ENCODE results near the gene TMCC3. TPM values are rescaled to one million over a fixed set of nuclear protein-coding genes. Genes with fewer than 3 reads are reported as not detected.

Gene TMCC3
- total RNA-seq, 1 donor, result 0.72 TPM

DNA sequence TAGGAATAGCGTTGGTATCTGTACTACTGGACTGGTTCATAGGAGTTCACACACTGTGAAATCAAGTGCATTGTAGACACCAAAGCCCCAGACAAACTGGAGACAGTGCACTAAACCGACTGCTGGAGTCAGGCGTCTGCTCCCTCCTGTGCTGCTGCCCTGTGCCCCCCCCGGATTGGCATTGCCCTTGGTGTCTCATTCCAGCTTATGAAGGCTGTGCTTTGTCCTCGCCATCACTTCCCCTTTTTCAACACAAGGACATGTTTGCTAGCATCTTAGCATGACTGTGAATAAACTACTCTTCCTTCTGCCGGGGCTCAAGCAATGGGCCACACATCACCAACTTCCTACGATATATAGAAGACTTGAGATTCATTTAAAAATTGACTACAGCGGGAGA is 84.0 kb downstream of the TMCC3 start:
- no peak for DNase-seq (ENCODE audit: low read depth)
- H3K4me3 ChIP-seq (ENCODE audit: low read depth, low read length), result no peak overlapping the region
- TF ChIP-seq, protein P1, sequence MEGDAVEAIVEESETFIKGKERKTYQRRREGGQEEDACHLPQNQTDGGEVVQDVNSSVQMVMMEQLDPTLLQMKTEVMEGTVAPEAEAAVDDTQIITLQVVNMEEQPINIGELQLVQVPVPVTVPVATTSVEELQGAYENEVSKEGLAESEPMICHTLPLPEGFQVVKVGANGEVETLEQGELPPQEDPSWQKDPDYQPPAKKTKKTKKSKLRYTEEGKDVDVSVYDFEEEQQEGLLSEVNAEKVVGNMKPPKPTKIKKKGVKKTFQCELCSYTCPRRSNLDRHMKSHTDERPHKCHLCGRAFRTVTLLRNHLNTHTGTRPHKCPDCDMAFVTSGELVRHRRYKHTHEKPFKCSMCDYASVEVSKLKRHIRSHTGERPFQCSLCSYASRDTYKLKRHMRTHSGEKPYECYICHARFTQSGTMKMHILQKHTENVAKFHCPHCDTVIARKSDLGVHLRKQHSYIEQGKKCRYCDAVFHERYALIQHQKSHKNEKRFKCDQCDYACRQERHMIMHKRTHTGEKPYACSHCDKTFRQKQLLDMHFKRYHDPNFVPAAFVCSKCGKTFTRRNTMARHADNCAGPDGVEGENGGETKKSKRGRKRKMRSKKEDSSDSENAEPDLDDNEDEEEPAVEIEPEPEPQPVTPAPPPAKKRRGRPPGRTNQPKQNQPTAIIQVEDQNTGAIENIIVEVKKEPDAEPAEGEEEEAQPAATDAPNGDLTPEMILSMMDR (IDR thresholded peaks at IDR 0.05; ENCODE audit: insufficient read depth, low read length), result no peak

DNA sequence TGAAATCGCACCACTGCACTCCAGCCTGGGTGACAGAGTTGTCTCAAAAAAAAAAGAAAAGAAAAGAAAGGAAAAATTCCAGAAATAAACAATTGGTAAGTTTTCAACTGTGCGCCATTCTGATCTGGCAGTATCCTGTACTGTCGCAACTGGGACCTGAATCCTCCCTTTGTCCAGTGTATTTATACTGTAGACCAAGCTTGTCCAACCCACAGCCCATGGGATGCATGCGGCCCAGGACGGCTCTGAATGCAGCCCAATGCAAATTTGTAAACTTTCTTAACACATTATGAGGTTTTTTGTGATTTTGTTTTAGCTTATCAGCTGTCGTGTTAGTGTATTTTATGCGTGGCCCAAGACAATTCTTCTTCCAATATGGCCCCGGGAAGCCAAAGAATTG is 84.7 kb downstream of the TMCC3 start:
- DNase-seq (ENCODE audit: low read depth), result no peak
- TF ChIP-seq, protein P1 (IDR thresholded peaks at IDR 0.05; ENCODE audit: insufficient read depth, low read length), result no peak
- no peak overlapping the region for H3K4me3 ChIP-seq (ENCODE audit: low read depth, low read length)

- TF ChIP-seq, protein P1 (IDR thresholded peaks at IDR 0.05; ENCODE audit: insufficient read depth, low read length), result no peak
- H3K4me3 ChIP-seq (ENCODE audit: low read depth, low read length), result no peak overlapping the region
- DNase-seq (ENCODE audit: low read depth), result no peak
Measured at GRCh38 chr12:94563286-94563685, 87.1 kb downstream of the TMCC3 start.

- H3K4me3 ChIP-seq (ENCODE audit: low read depth, low read length), result no peak overlapping the region
- TF ChIP-seq, protein P1 (IDR thresholded peaks at IDR 0.05; ENCODE audit: insufficient read depth, low read length), result no peak
- no peak for DNase-seq (ENCODE audit: low read depth)
Measured at GRCh38 chr12:94561943-94562411, 88.4 kb downstream of the TMCC3 start.

GRCh38 chr12:94560431-94561221 is 89.7 kb downstream of the TMCC3 start:
- no peak for DNase-seq (ENCODE audit: low read depth)
- no peak overlapping the region for H3K4me3 ChIP-seq (ENCODE audit: low read depth, low read length)
- TF ChIP-seq, protein P1 (IDR thresholded peaks at IDR 0.05; ENCODE audit: insufficient read depth, low read length), result no peak

- TF ChIP-seq, protein P1 (IDR thresholded peaks at IDR 0.05; ENCODE audit: insufficient read depth, low read length), result no peak
- DNase-seq (ENCODE audit: low read depth), result no peak
- no peak overlapping the region for H3K4me3 ChIP-seq (ENCODE audit: low read depth, low read length)
Measured at GRCh38 chr12:94558612-94559011, 91.7 kb downstream of the TMCC3 start.

Data from fibroblast of the aortic adventitia (primary cell).